ENCODE measurements around the gene DCAF8L2. TPM values are rescaled to one million over a fixed set of nuclear protein-coding genes. Genes with fewer than 3 reads are reported as not detected.
"Not testable (repeated sequence)": the region's sequence is repeated elsewhere in the genome, so short reads cannot be mapped to it uniquely, and the experiment has no call there.

The DCAF8L2 gene
- polyA plus RNA-seq (2011; rRNA removed) (not detected in 2 replicates), polyA plus RNA-seq (2017; fragmentation: RNase III; extraction: RNeasy Plus Mini Kit Qiagen cat#74134 plus additional on column Dnase treatment) (not detected in 3 replicates), polyA minus RNA-seq (2011; rRNA and poly(A)+ RNA removed) (not detected in 2 replicates)
- polyA plus RNA-seq (2012; cell fraction: cytosol; rRNA removed): not detected in 2 replicates
- not detected in 2 replicates for polyA plus RNA-seq (2012; cell fraction: nucleus; rRNA removed)

GRCh38 chrX:27590044-27590443, at the start of gene DCAF8L2:
TSS of gene DCAF8L2 (plus strand) at chrX:27590344. CDS start at chrX:27746896, 156,552 bp downstream.
- no peak for TF ChIP-seq ZFP36 (IDR thresholded peaks at IDR 0.05; ENCODE audit: borderline replicate concordance, partially characterized antibody)
- DNase-seq (ENCODE audit: low read depth in 1 of 2, low spot score in 1 of 2) (no peak), FAIRE-seq (peak; percentile 67), ATAC-seq (no peak)
- 32% methylated on average over 7 of the region's 7 CpGs for WGBS (ENCODE audit: missing lambda C conversion rate)
- Histone ChIP-seq H3K4me1 (no peaks in the 10 kb centered on the region), H3K4me2 (no peak within 1 kb of the TSS), H3K9me3 (no peaks in the 10 kb centered on the region), H3K4me3 (no peak within 1 kb of the TSS), H3K27ac (no peak within 1 kb of the TSS)
- CTCF ChIA-PET: no interaction called here
- POLR2A ChIA-PET: no interaction called here

- peak; percentile 17; the same call in 1 of the 2 replicates for TF ChIP-seq ZC3H11A (IDR thresholded peaks at IDR 0.05)
- 64% methylated on average over 6 of the region's 6 CpGs for WGBS (ENCODE audit: missing lambda C conversion rate)
- FAIRE-seq; ATAC-seq; H3K27ac ChIP-seq; H3K9me3 ChIP-seq; H3K4me2 ChIP-seq; POLR2A ChIA-PET; DNase-seq (ENCODE audit: low read depth in 1 of 2, low spot score in 1 of 2); CTCF ChIA-PET; H3K4me3 ChIP-seq; H3K4me1 ChIP-seq: not testable (repeated sequence)
These were observed 49.0 kb upstream of the DCAF8L2 start for GRCh38 chrX:27541161-27541560.

- no peak for ATAC-seq
- H3K27ac ChIP-seq: no peak overlapping the region
- no peaks in the 10 kb centered on the region for H3K9me3 ChIP-seq
- WGBS (ENCODE audit: missing lambda C conversion rate): 16% methylated on average over 4 of the region's 4 CpGs
- H3K4me3 ChIP-seq: no peak overlapping the region
- ChIA-PET CTCF (no interaction called here), POLR2A (no interaction called here)
- H3K4me2 ChIP-seq: no peak overlapping the region
- FAIRE-seq: no peak
- no peak for DNase-seq (ENCODE audit: low read depth in 1 of 2, low spot score in 1 of 2)
- no peak for TF ChIP-seq EP300 (IDR thresholded peaks at IDR 0.05)
- no peak for TF ChIP-seq HDAC2 (IDR thresholded peaks at IDR 0.05)
- no peaks in the 10 kb centered on the region for H3K4me1 ChIP-seq
These were observed 41.5 kb upstream of the DCAF8L2 start for GRCh38 chrX:27548624-27549023.

GRCh38 chrX:27549688-27550087, 40.5 kb upstream of the DCAF8L2 start:
- POLR2A ChIA-PET: no interaction called here
- TF ChIP-seq GATA3 (IDR thresholded peaks at IDR 0.05; ENCODE audit: borderline replicate concordance): no peak
- no peak for TF ChIP-seq HOXA7 (CRISPR knock-in tag; IDR thresholded peaks at IDR 0.05)
- TF ChIP-seq SREBF2 (IDR thresholded peaks at IDR 0.05): no peak
- no peak for TF ChIP-seq HOXB13 (CRISPR knock-in tag; IDR thresholded peaks at IDR 0.05; ENCODE audit: low read depth)
- no peak for TF ChIP-seq KDM5A (IDR thresholded peaks at IDR 0.05)
- TF ChIP-seq EP300 (IDR thresholded peaks at IDR 0.05): no peak
- no peak for TF ChIP-seq NR3C1 (IDR thresholded peaks at IDR 0.05)
- no peak for TF ChIP-seq TFCP2L1 (CRISPR knock-in tag; IDR thresholded peaks at IDR 0.05)
- no peak for TF ChIP-seq POLR2A (IDR thresholded peaks at IDR 0.05; ENCODE audit: low read length)
- no peak for TF ChIP-seq RFX5 (IDR thresholded peaks at IDR 0.05)
- TF ChIP-seq REST (IDR thresholded peaks at IDR 0.05): no peak
- no peak for TF ChIP-seq KDM1A (IDR thresholded peaks at IDR 0.05; ENCODE audit: low read depth)
- no peak for TF ChIP-seq MAZ (IDR thresholded peaks at IDR 0.05; ENCODE audit: borderline replicate concordance, low read depth, low read length)
- Histone ChIP-seq H3K9me3 (no peaks in the 10 kb centered on the region), H3K4me1 (no peaks in the 10 kb centered on the region), H3K4me3 (no peak overlapping the region), H3K4me2 (no peak overlapping the region), H3K27ac (no peak overlapping the region)
- no peak for DNase-seq (ENCODE audit: low read depth in 1 of 2, low spot score in 1 of 2)
- ATAC-seq: no peak
- 0% methylated on average over 1 of the region's 1 CpG for WGBS (ENCODE audit: missing lambda C conversion rate)
- CTCF ChIA-PET: no interaction called here
- no peak for FAIRE-seq

Data from A549 (cell line).